Neural crest cell (in vitro differentiated cells): Measurements from ENCODE around the gene RBM8A. TPM values are rescaled to one million over a fixed set of nuclear protein-coding genes. Genes with fewer than 3 reads are reported as not detected.
A peak's percentile ranks its signal among the peaks of the same experiment; 100 is the strongest.

Experiments used
- DNase-seq: peaks from one replicate; pipeline ENCODE4 v3.0.0; 2021; ENCODE audit warnings: low read depth, mixed read lengths, low spot score
- H3K27ac Mint-ChIP-seq: one replicate; pipeline ENCODE4 v1.8.0; 2021; ENCODE audit warnings: mild to moderate bottlenecking, mixed read lengths; ENCODE audit not compliant: unreplicated experiment
- H3K27me3 Mint-ChIP-seq: 2 replicates; pipeline ENCODE4 v1.8.0; 2021; ENCODE audit warnings: low read depth, mild to moderate bottlenecking, mixed read lengths
- H3K36me3 Mint-ChIP-seq: 2 replicates; pipeline ENCODE4 v1.8.0; 2021; ENCODE audit warnings: low read depth, mild to moderate bottlenecking, mixed read lengths
- H3K4me1 Mint-ChIP-seq: 2 replicates; pipeline ENCODE4 v1.8.0; 2021; ENCODE audit warnings: mixed read lengths
- H3K4me3 Mint-ChIP-seq: one replicate; pipeline ENCODE4 v1.8.0; 2021; ENCODE audit warnings: mild to moderate bottlenecking, mixed read lengths
- H3K9me3 Mint-ChIP-seq: 2 replicates; pipeline ENCODE4 v1.8.0; 2021; ENCODE audit warnings: mixed read lengths
- total RNA-seq: library from RNA; stranded (reverse); gene quantifications from 2 replicates; pipeline ENCODE4 v1.2.1, GENCODE V29; 2021
- TF ChIP-seq, protein P1 (sequence below): fragments of 200-600 bp; sonication (generic); conservative IDR thresholded peaks from 2 replicates; pipeline ENCODE4 v1.5.0; 2021; ENCODE audit warnings: antibody characterized with exemption, mild to moderate bottlenecking

The RBM8A gene
- total RNA-seq, 1 donor from 2014 or later: 285 TPM

DNA sequence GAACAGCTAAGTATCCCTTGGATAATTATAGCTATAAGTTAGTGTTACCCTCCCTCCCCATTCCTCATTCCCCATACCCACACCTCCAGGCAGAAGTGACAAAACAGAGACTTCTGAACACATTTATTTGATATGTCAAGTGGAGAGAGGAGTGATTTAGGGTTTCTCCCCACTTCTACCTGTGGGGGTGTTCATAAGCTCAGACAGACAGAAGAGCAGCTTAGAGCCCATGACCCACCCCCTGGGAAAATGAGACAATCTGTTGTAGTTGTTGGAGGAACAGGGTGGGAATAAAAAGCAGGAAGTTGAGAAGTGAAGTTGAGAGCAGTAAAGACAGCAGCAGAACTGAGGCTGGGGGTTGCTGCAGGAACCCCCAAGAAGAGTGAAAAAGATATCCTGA is 32.0 kb upstream of the RBM8A start:
- Mint-ChIP-seq H3K4me3 (peak overlapping the region; percentile 90), H3K9me3 (no peaks in the 10 kb centered on the region), H3K27me3 (peaks cover 44% of the 10 kb centered on the region), H3K4me1 (peaks cover 74% of the 10 kb centered on the region), H3K36me3 (no peaks in the 10 kb centered on the region), H3K27ac (no peak overlapping the region)
- no peak for DNase-seq
- TF ChIP-seq, protein P1, sequence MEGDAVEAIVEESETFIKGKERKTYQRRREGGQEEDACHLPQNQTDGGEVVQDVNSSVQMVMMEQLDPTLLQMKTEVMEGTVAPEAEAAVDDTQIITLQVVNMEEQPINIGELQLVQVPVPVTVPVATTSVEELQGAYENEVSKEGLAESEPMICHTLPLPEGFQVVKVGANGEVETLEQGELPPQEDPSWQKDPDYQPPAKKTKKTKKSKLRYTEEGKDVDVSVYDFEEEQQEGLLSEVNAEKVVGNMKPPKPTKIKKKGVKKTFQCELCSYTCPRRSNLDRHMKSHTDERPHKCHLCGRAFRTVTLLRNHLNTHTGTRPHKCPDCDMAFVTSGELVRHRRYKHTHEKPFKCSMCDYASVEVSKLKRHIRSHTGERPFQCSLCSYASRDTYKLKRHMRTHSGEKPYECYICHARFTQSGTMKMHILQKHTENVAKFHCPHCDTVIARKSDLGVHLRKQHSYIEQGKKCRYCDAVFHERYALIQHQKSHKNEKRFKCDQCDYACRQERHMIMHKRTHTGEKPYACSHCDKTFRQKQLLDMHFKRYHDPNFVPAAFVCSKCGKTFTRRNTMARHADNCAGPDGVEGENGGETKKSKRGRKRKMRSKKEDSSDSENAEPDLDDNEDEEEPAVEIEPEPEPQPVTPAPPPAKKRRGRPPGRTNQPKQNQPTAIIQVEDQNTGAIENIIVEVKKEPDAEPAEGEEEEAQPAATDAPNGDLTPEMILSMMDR: no peak

DNA sequence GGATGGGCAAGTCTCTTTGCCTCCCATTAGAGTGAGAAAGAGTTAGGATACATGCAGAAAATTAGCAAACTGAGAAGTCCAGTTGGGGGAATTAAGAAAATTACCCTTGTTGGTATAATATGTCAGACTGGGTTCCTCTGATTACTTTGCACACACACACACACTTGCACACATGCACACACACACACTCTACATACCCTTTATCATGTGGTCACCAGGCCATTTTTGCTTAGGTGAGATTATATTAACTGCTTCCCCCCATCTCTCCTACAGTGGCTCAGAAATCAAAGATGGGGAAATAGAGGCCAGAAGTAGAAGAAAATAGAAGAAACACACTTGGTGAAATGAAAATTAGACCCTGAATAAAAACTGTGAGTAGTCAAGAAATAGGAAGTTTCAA is 31.4 kb upstream of the RBM8A start:
- no peak overlapping the region for H3K27ac Mint-ChIP-seq
- peak overlapping the region; percentile 90 for H3K4me3 Mint-ChIP-seq
- H3K9me3 Mint-ChIP-seq: no peaks in the 10 kb centered on the region
- TF ChIP-seq, protein P1: no peak
- no peak for DNase-seq
- H3K27me3 Mint-ChIP-seq: peaks cover 38% of the 10 kb centered on the region
- no peaks in the 10 kb centered on the region for H3K36me3 Mint-ChIP-seq
- peaks cover 71% of the 10 kb centered on the region for H3K4me1 Mint-ChIP-seq

DNA sequence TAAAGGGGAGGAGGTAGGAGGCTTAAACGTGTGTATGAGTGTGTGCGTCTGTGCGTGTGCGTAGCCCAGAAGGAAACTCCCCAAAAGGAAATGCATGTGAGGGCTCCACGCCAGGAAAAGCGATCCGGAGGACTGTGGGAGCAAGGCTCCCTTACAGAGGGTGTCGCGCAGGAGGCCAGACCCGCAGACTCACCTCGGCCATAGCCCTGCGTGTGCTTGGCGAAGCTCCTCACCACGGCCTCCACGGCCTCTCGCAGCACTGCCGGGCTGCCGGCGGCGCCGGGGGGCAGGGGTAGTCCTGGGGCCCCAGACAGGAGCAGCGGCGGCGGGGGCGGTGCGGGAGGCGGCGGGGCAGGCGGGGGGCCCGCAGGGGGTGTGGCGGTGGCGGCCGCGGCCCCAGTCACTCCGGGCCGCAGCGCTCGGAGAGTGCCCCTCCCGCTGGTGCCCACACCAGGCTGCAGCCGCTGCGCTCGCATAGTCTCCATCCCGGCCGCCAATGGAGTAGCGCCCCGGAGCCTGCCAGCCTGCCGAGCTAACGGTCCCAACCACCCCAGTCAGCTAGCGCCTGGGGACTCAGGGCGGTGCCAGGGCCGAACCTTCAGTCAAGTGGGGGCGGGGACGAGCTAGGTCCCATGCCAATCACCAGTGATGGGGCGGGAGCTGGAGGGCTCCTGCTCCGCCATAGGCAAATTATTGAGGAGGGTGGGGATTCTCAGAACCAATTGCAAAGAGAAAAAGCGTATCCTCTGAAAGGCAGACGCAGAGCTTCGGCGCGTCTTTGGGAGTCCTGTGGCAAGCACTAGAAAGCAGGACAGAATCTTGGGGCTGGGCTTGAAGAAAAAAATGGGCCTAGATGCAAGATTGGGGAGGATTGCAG is 30.4 kb upstream of the RBM8A start, which contains the start of gene LIX1L:
Gene LIX1L, minus strand, starts transcription at position 575 of the 877 bp plus-strand sequence. Its CDS starts 90 bp downstream, at position 485.
- Mint-ChIP-seq H3K9me3 (no peaks in the 10 kb centered on the region), H3K4me3 (peak within 1 kb of the TSS; percentile 90), H3K27ac (peak within 1 kb of the TSS; percentile 54), H3K36me3 (no peaks in the 10 kb centered on the region), H3K4me1 (peaks cover 63% of the 10 kb centered on the region), H3K27me3 (peaks cover 29% of the 10 kb centered on the region)
- TF ChIP-seq, protein P1: no peak
- peak; percentile 90 for DNase-seq

DNA sequence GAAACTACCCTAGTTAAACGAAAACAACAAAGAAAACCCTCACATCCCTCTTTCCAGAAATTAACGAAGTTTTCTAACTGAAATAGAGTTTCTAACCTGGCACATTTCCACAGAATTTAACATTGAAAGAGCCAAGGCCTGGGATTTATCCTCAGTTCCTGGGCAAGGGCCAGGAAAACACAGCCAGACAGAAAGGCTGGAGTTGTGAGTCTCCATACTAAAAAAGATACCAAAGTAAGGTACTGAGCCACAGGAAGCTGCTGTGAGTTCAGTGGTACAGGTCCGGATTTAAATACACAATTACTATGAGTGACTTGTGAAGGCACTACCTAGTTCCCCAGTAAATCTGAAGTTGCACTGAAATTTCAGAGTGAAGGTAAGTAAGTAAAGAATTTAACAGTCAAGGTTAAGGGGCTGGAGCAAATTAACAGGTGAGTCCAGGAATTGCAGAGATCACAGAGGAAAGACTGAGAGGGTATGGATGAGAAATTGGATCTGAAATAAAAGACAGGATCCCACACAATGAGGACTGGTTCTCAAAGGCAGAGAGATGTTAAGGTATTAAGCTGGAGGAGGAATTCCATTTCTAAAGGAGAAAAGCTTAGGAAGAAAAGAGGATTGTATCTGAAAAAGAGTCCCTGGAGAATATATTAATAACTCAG is 29.6 kb upstream of the RBM8A start:
- Mint-ChIP-seq H3K27ac (peak overlapping the region; percentile 54), H3K4me1 (peaks cover 61% of the 10 kb centered on the region), H3K27me3 (peaks cover 23% of the 10 kb centered on the region), H3K4me3 (peak overlapping the region; percentile 89), H3K9me3 (no peaks in the 10 kb centered on the region), H3K36me3 (no peaks in the 10 kb centered on the region)
- TF ChIP-seq, protein P1: no peak
- no peak for DNase-seq

DNA sequence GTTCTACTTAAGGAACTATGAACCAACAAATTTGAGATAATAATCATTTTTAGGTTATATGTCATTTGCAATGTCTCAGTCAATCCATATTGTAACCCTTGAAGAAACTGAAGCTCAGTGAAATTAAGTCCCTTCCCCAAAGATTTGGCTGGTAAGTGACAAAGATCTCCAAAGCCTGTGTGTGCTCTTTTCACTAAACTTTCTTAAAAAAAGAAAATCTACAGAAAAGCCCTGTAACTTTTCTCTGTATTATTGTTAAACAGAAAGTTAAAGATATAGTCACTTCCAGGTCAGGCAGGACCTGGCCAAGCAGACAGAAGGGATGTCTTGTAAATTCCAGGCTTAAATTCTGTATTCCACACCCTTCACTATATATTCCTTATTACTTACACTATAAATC is 29.1 kb upstream of the RBM8A start:
- Mint-ChIP-seq H3K27me3 (peaks cover 17% of the 10 kb centered on the region), H3K36me3 (no peaks in the 10 kb centered on the region), H3K4me3 (peak overlapping the region; percentile 89), H3K9me3 (no peaks in the 10 kb centered on the region), H3K4me1 (peaks cover 62% of the 10 kb centered on the region), H3K27ac (no peak overlapping the region)
- TF ChIP-seq, protein P1: no peak
- DNase-seq: no peak
